A549 treated with ZK216348 at 1 μM for 4 hours (cell line): ENCODE measurements around the gene SLMAP. TPM values are rescaled to one million over a fixed set of nuclear protein-coding genes. Genes with fewer than 3 reads are reported as not detected.

Source experiments
- total RNA-seq: library from RNA; stranded (reverse); fragments of 200-300 nt; extraction: Qiagen RNA extraction; gene quantifications from 5 replicates; pipeline ENCODE4 v1.2.3, GENCODE V29; 2022; ENCODE audit warnings: low read depth

SLMAP gene, protein sequence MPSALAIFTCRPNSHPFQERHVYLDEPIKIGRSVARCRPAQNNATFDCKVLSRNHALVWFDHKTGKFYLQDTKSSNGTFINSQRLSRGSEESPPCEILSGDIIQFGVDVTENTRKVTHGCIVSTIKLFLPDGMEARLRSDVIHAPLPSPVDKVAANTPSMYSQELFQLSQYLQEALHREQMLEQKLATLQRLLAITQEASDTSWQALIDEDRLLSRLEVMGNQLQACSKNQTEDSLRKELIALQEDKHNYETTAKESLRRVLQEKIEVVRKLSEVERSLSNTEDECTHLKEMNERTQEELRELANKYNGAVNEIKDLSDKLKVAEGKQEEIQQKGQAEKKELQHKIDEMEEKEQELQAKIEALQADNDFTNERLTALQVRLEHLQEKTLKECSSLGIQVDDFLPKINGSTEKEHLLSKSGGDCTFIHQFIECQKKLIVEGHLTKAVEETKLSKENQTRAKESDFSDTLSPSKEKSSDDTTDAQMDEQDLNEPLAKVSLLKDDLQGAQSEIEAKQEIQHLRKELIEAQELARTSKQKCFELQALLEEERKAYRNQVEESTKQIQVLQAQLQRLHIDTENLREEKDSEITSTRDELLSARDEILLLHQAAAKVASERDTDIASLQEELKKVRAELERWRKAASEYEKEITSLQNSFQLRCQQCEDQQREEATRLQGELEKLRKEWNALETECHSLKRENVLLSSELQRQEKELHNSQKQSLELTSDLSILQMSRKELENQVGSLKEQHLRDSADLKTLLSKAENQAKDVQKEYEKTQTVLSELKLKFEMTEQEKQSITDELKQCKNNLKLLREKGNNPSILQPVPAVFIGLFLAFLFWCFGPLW
- 18.0 to 30.9 TPM (median 24.5 TPM) in 5 replicates for total RNA-seq

DNA sequence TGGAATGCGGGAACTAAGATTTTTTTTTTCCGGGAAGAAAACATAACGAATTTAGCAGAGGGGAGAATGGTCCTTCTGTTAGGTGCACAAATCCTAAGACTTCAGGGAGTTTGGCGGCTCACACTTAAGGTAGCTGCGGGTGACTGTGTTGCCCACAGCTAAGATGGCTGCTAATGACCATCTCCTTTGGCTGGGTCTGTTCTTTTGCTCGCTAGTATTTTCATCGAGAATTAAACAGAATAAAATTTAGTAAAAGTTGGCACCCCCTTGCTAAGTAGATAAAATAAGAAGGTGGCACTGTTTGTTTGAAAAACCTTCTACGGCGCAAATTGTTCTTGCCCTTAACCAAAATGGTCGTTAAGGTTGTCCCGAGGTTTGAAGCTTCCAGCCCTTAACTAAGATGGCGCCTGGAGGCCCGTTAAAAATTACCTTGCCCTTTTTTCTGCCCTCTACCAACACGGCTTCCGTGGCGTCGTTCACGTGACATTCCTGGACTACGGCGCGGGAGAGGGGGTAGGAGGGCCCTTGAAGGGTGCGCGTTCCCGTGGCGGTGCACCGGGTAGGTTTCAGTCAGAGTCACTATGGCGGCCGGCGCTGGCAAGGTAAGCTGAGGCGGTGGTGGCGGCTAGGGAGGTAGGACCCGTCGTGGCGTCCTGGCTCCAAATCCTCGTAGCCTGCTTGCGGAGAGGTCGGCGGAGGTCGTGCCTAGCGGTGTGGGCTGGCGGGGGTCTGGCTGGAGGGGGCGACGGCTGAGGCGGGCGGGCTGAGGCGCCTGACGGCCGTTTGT, at the start of gene SLMAP:
SLMAP (plus strand) TSS at position 569 of the 787 bp plus-strand sequence. CDS start 1,343 bp downstream, outside the sequence.

Other genes starting within 250 kb of the SLMAP start
- gene DNAH12, start 212.0 kb upstream of the SLMAP start, total RNA-seq = 0.08 to 0.21 TPM (median 0.15 TPM) in 3 of 5 replicates, not detected in the others
- 12.9 to 17.6 TPM (median 13.9 TPM) in 5 replicates for gene PDE12, start 200.0 kb upstream of the SLMAP start, total RNA-seq
- 145 to 176 TPM (median 163 TPM) in 5 replicates for gene ARF4, start 159.0 kb upstream of the SLMAP start, total RNA-seq
- 4.0 to 9.7 TPM (median 7.6 TPM) in 5 replicates for gene DENND6A, start 63.2 kb upstream of the SLMAP start, total RNA-seq